ENCODE results near the gene DNMT1. TPM values are rescaled to one million over a fixed set of nuclear protein-coding genes. Genes with fewer than 3 reads are reported as not detected.

DNMT1 gene
- total and polyA plus RNA-seq, 4 donors = 7.1 to 89.0 (median 46.2) TPM

- Histone ChIP-seq H3K9me3 (ENCODE audit: control insufficient read depth, low read length) (no peaks in the 10 kb centered on the region), H3K4me3 (ENCODE audit: low read length in 2 of 2) (no peak overlapping the region), H3K27ac (ENCODE audit: low read depth in 1 of 2, low read length in 2 of 2) (no peak overlapping the region), H3K4me1 (ENCODE audit: control insufficient read depth in 1 of 2, insufficient read depth in 2 of 2, low read length in 2 of 2) (no peaks in the 10 kb centered on the region), H3K36me3 (ENCODE audit: control insufficient read depth in 1 of 2, insufficient read depth in 2 of 2, low read length in 1 of 2) (no peaks in the 10 kb centered on the region), H3K27me3 (ENCODE audit: control insufficient read depth in 1 of 2, insufficient read depth in 2 of 2, low read length in 1 of 2) (no peaks in the 10 kb centered on the region)
- no peak for ATAC-seq (ENCODE audit: low FRiP score)
- intact Hi-C loops (cut with DNase I) = no loop called here
- no peak for DNase-seq
- 6 to 16% methylated on average over 7 of the region's 7 CpGs for WGBS, 2 donors
These were observed 99.2 kb downstream of the DNMT1 start for GRCh38 chr19:10095622-10095947.

GRCh38 chr19:10093295-10094186 lies 101.2 kb downstream of the DNMT1 start:
- WGBS, 2 donors = 85 to 87% methylated on average over 22 of the region's 22 CpGs
- intact Hi-C loops (cut with DNase I) = no loop called here
- ATAC-seq (ENCODE audit: low FRiP score) (no peak), DNase-seq (no peak)
- Histone ChIP-seq H3K27me3 (ENCODE audit: control insufficient read depth in 1 of 2, insufficient read depth in 2 of 2, low read length in 1 of 2) (no peaks in the 10 kb centered on the region), H3K4me1 (ENCODE audit: control insufficient read depth in 1 of 2, insufficient read depth in 2 of 2, low read length in 2 of 2) (no peaks in the 10 kb centered on the region), H3K9me3 (ENCODE audit: control insufficient read depth, low read length) (no peaks in the 10 kb centered on the region), H3K27ac (ENCODE audit: low read depth in 1 of 2, low read length in 2 of 2) (no peak overlapping the region), H3K36me3 (ENCODE audit: control insufficient read depth in 1 of 2, insufficient read depth in 2 of 2, low read length in 1 of 2) (no peaks in the 10 kb centered on the region), H3K4me3 (ENCODE audit: low read length in 2 of 2) (no peak overlapping the region)

- Histone ChIP-seq H3K9me3 (ENCODE audit: control insufficient read depth, low read length) (no peaks in the 10 kb centered on the region), H3K27me3 (ENCODE audit: control insufficient read depth in 1 of 2, insufficient read depth in 2 of 2, low read length in 1 of 2) (no peaks in the 10 kb centered on the region), H3K4me1 (ENCODE audit: control insufficient read depth in 1 of 2, insufficient read depth in 2 of 2, low read length in 2 of 2) (no peaks in the 10 kb centered on the region), H3K27ac (ENCODE audit: low read depth in 1 of 2, low read length in 2 of 2) (no peak overlapping the region), H3K4me3 (ENCODE audit: low read length in 2 of 2) (no peak overlapping the region), H3K36me3 (ENCODE audit: control insufficient read depth in 1 of 2, insufficient read depth in 2 of 2, low read length in 1 of 2) (no peaks in the 10 kb centered on the region)
- DNase-seq (no peak), ATAC-seq (ENCODE audit: low FRiP score) (no peak)
- WGBS, 2 donors = 92 to 93% methylated on average over 9 of the region's 9 CpGs
- intact Hi-C loops (cut with DNase I) = no loop called here
These were observed 102.0 kb downstream of the DNMT1 start for GRCh38 chr19:10092648-10093294.

DNA sequence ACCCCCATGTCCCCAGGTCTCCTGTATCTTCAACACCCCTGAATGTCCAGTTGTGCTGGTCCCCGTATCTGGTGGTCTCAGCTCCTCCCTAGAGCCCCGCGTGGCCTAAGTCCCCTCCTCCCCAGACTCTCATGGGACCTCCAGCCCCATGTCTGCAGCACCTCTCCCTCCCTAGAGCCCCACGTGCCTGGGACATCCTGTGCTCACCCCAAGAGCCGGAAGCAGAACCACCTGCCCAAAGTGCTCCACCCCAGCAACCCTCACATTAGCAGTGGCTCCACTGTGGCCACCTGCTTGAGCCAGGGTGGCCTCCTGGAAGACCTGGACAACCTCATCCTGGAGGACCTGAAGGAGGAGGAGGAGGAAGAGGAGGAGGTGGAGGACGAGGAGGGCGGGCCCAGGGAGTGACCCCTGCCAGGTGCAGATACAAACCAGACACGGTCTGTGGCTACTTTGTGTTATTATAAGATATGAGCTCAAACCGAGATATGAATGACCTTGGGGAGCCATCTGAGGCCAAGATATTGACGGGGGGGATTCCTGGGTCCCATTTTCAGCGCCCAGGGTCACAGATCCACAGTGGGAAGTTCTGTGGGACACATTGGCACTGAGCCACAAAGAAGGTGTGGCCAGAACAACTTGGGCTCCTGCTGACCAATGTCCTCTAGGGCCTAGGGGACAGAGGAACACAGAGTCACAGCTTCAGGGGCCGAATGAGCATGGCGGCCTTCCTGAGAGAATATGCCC lies 102.7 kb downstream of the DNMT1 start:
- Histone ChIP-seq H3K9me3 (ENCODE audit: control insufficient read depth, low read length) (no peaks in the 10 kb centered on the region), H3K27me3 (ENCODE audit: control insufficient read depth in 1 of 2, insufficient read depth in 2 of 2, low read length in 1 of 2) (no peaks in the 10 kb centered on the region), H3K36me3 (ENCODE audit: control insufficient read depth in 1 of 2, insufficient read depth in 2 of 2, low read length in 1 of 2) (no peaks in the 10 kb centered on the region), H3K4me1 (ENCODE audit: control insufficient read depth in 1 of 2, insufficient read depth in 2 of 2, low read length in 2 of 2) (no peaks in the 10 kb centered on the region), H3K27ac (ENCODE audit: low read depth in 1 of 2, low read length in 2 of 2) (no peak overlapping the region), H3K4me3 (ENCODE audit: low read length in 2 of 2) (no peak overlapping the region)
- DNase-seq = no peak
- ATAC-seq (ENCODE audit: low FRiP score) = no peak
- WGBS, 2 donors = 73 to 79% methylated on average over 13 of the region's 13 CpGs
- intact Hi-C loops (cut with DNase I) = no loop called here

DNA sequence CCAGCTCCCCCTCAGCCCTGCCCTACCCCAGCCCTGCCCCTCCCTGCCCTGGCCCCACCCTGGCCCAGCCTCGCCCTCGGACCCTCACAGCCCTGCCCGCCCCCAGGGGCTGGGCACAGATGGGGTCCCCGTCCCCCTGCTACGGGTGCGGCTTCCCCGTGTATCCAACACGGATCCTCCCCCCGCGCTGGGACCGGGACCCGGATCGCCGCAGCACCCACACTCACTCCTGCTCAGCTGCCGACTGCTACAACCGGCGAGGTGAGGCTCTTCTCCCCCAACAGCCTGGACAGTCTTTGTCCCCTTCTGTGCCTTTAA lies 103.4 kb downstream of the DNMT1 start:
- Histone ChIP-seq H3K4me3 (ENCODE audit: low read length in 2 of 2) (no peak overlapping the region), H3K9me3 (ENCODE audit: control insufficient read depth, low read length) (no peaks in the 10 kb centered on the region), H3K27me3 (ENCODE audit: control insufficient read depth in 1 of 2, insufficient read depth in 2 of 2, low read length in 1 of 2) (no peaks in the 10 kb centered on the region), H3K36me3 (ENCODE audit: control insufficient read depth in 1 of 2, insufficient read depth in 2 of 2, low read length in 1 of 2) (no peaks in the 10 kb centered on the region), H3K27ac (ENCODE audit: low read depth in 1 of 2, low read length in 2 of 2) (no peak overlapping the region), H3K4me1 (ENCODE audit: control insufficient read depth in 1 of 2, insufficient read depth in 2 of 2, low read length in 2 of 2) (no peaks in the 10 kb centered on the region)
- 91 to 93% methylated on average over 12 to 17 of the region's 17 CpGs for WGBS, 2 donors
- no peak for DNase-seq
- intact Hi-C loops (cut with DNase I) = no loop called here
- ATAC-seq (ENCODE audit: low FRiP score) = no peak

GRCh38 chr19:10089801-10090375 lies 104.9 kb downstream of the DNMT1 start:
- WGBS, 2 donors = 80 to 83% methylated on average over 15 of the region's 15 CpGs
- H3K27me3 ChIP-seq (ENCODE audit: control insufficient read depth in 1 of 2, insufficient read depth in 2 of 2, low read length in 1 of 2) = no peaks in the 10 kb centered on the region
- no peaks in the 10 kb centered on the region for H3K36me3 ChIP-seq (ENCODE audit: control insufficient read depth in 1 of 2, insufficient read depth in 2 of 2, low read length in 1 of 2)
- H3K4me3 ChIP-seq (ENCODE audit: low read length in 2 of 2) = no peak overlapping the region
- H3K4me1 ChIP-seq (ENCODE audit: control insufficient read depth in 1 of 2, insufficient read depth in 2 of 2, low read length in 2 of 2) = no peaks in the 10 kb centered on the region
- no peak overlapping the region for H3K27ac ChIP-seq (ENCODE audit: low read depth in 1 of 2, low read length in 2 of 2)
- DNase-seq (no peak), ATAC-seq (ENCODE audit: low FRiP score) (no peak)
- H3K9me3 ChIP-seq (ENCODE audit: control insufficient read depth, low read length) = no peaks in the 10 kb centered on the region
- intact Hi-C loops (cut with DNase I) = no loop called here

DNA sequence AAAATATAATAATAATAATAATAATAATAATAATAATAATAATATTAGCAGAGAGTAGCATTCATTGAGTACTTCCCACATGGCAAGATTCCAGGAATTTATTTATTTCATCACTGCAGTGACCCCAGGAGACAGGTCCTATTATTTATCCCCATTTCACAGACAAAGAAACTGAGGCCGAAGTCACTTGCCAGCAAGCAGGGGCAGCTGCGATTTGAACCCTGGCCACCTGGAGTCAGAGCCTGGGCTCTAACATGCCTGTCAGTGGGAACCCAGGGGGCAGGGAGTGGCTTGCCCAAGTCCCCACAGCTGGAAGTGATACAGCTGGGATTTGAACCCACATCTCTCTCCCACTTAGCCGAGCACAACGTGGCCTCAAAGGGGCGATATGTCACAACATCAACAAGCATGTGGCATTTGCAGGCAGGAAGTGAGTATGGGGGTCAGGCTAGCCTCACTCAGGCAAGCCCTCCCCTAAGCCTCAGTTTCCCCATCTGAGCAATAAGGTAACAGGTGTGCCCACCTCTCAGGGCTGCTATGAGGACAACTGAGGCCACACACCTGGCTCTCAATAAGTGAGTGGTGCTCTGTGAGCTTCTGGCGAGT lies 105.7 kb downstream of the DNMT1 start:
- H3K36me3 ChIP-seq (ENCODE audit: control insufficient read depth in 1 of 2, insufficient read depth in 2 of 2, low read length in 1 of 2) = no peaks in the 10 kb centered on the region
- no peak overlapping the region for H3K4me3 ChIP-seq (ENCODE audit: low read length in 2 of 2)
- intact Hi-C loops (cut with DNase I) = no loop called here
- whole genome bisulfite sequencing, 2 donors = 87 to 91% methylated on average over 6 of the region's 6 CpGs
- no peaks in the 10 kb centered on the region for H3K9me3 ChIP-seq (ENCODE audit: control insufficient read depth, low read length)
- no peaks in the 10 kb centered on the region for H3K4me1 ChIP-seq (ENCODE audit: control insufficient read depth in 1 of 2, insufficient read depth in 2 of 2, low read length in 2 of 2)
- no peak overlapping the region for H3K27ac ChIP-seq (ENCODE audit: low read depth in 1 of 2, low read length in 2 of 2)
- ATAC-seq (ENCODE audit: low FRiP score) = no peak
- no peak for DNase-seq
- H3K27me3 ChIP-seq (ENCODE audit: control insufficient read depth in 1 of 2, insufficient read depth in 2 of 2, low read length in 1 of 2) = no peaks in the 10 kb centered on the region

DNA sequence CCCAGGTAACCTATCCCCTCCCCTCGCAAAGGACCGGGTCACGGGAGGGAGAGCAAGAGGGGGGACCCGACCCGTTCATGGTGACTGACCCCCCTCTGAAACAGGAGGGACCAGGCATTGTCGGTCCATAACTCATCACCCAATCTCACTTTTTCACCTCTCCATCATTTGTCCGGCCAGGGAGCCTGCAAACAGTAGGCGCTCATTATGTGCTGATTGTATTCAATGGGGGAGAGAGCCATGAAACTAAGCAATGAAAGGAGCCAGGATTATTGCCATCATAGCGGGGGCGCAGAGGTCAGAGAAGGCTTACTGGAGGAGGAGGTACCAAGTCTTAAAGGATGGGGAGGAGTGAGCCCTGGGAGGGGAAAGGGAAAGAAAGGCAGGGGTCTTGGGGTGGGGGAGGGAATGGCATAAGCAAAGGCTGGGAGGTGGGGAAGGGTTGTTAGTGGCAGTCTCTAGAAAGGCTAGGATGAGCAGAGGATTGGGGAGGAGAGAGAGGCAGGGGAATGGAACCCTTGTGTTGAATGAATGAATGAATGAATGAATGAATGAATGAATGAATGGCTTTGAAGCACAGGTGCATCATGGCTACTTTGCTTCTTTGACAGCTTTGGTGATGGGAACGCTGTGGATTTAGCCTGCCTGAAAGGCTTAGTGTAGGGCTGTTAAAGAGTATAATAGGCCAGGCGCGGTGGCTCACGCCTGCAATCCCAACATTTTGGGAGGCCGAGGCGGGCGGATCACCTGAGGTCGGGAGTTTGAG lies 107.3 kb downstream of the DNMT1 start:
- DNase-seq (no peak), ATAC-seq (ENCODE audit: low FRiP score) (no peak)
- no peaks in the 10 kb centered on the region for H3K27me3 ChIP-seq (ENCODE audit: control insufficient read depth in 1 of 2, insufficient read depth in 2 of 2, low read length in 1 of 2)
- H3K4me3 ChIP-seq (ENCODE audit: low read length in 2 of 2) = no peak overlapping the region
- intact Hi-C loops (cut with DNase I) = no loop called here
- WGBS, 2 donors = 86 to 89% methylated on average over 18 of the region's 18 CpGs
- no peaks in the 10 kb centered on the region for H3K9me3 ChIP-seq (ENCODE audit: control insufficient read depth, low read length)
- no peaks in the 10 kb centered on the region for H3K36me3 ChIP-seq (ENCODE audit: control insufficient read depth in 1 of 2, insufficient read depth in 2 of 2, low read length in 1 of 2)
- no peaks in the 10 kb centered on the region for H3K4me1 ChIP-seq (ENCODE audit: control insufficient read depth in 1 of 2, insufficient read depth in 2 of 2, low read length in 2 of 2)
- H3K27ac ChIP-seq (ENCODE audit: low read depth in 1 of 2, low read length in 2 of 2) = no peak overlapping the region

Data from aorta (tissue), 5 donors.